Vagina (tissue), 2 donors: ENCODE data around the gene PTPRF. TPM values are rescaled to one million over a fixed set of nuclear protein-coding genes. Genes with fewer than 3 reads are reported as not detected.

Experiments used
- DNase-seq, 2 donors: peaks; one replicate each; pipeline ENCODE4 v3.0.0-alpha.2; 2017; ENCODE audit errors: extremely low spot score in 2 of 2
- H3K27ac ChIP-seq: fragments of 200-600 bp; sonication (generic); one replicate; pipeline ENCODE4 v1.5.1; 2019
- H3K27me3 ChIP-seq: fragments of 200-600 bp; sonication (generic); one replicate; pipeline ENCODE4 v1.5.1; 2019
- H3K36me3 ChIP-seq, 2 donors: fragments of 200-600 bp; sonication (generic); one replicate each; pipeline ENCODE4 v1.5.1; 2017 to 2019
- H3K4me1 ChIP-seq: fragments of 200-600 bp; sonication (generic); one replicate; pipeline ENCODE4 v1.5.1; 2019
- H3K4me3 ChIP-seq, 2 donors: fragments of 200-600 bp; sonication (generic); 1 replicate in 1 of 2; 2 replicates in 1 of 2; pipeline ENCODE4 v1.5.1; 2016 to 2019
- H3K9me3 ChIP-seq: fragments of 200-600 bp; sonication (generic); one replicate; pipeline ENCODE4 v1.5.1; 2019
- POLR2A ChIP-seq, 2 donors: fragments of 450-650 bp; IDR thresholded peaks; one replicate each; pipeline ENCODE4 v1.6.1; 2017; ENCODE audit warnings: antibody characterized with exemption in 2 of 2, mild to moderate bottlenecking in 2 of 2, moderate library complexity in 2 of 2
- POLR2AphosphoS5 ChIP-seq, 2 donors: sonication (generic); formaldehyde crosslinking; IDR thresholded peaks; one replicate each; pipeline ENCODE4 v1.9.0; 2017; ENCODE audit warnings: antibody characterized with exemption in 2 of 2, mild to moderate bottlenecking in 2 of 2, low read depth in 1 of 2; ENCODE audit not compliant: insufficient read depth in 1 of 2
- intact Hi-C: fragments of 100-400 bp; cut with DNase I; formaldehyde crosslinking; loops from one replicate; pipeline ENCODE4 v1.15.1; 2023
- total RNA-seq: library from RNA; depleted of rRNA; stranded (reverse); fragments of >200 nt; gene quantifications from one replicate; pipeline ENCODE4 v1.2.3, GENCODE V29; 2016
- TF ChIP-seq, protein P1 (sequence below), 3 experiments: fragments of 450-650 bp in 2 of 3; fragments of 200-600 bp in 1 of 3; sonication (generic) in 1 of 3; IDR thresholded peaks; one replicate each; pipeline ENCODE4 v1.5.1; 2017 to 2019; ENCODE audit warnings: antibody characterized with exemption in 3 of 3, mild to moderate bottlenecking in 2 of 3, moderate library complexity in 2 of 3

PTPRF gene
- total RNA-seq, 1 donor from 2014 or later, result 139 TPM

DNA sequence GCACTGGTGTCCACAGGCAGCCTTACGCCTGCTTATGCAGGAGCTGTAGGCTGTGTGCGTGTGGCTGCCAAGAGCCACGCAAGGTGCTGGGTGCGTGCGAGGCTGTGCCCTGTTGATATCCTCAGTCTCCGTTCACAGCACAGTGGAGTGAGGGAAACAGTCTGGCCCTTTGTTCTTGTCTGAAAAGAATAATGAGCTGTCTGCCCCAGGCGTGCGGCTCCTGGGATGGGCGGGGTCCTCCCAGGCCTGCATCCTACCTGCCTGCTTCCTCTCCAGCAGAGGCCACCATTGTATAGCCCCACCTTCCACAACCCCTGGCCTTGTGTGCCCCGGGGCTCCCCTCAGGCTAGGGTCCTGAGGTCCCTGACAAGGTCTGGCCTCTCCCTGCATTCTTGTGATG, 72.3 kb downstream of the PTPRF start:
- intact Hi-C loops, result no loop called here
- H3K36me3 ChIP-seq, result peaks cover 0 to 41% of the 10 kb centered on the region in 2 donors

GRCh38 chr1:43604192-43604591, 73.5 kb downstream of the PTPRF start:
- H3K27ac ChIP-seq, result no peak overlapping the region
- no peaks in the 10 kb centered on the region for H3K27me3 ChIP-seq
- H3K4me3 ChIP-seq, result no peak overlapping the region
- no peak for DNase-seq
- TF ChIP-seq, protein P1, sequence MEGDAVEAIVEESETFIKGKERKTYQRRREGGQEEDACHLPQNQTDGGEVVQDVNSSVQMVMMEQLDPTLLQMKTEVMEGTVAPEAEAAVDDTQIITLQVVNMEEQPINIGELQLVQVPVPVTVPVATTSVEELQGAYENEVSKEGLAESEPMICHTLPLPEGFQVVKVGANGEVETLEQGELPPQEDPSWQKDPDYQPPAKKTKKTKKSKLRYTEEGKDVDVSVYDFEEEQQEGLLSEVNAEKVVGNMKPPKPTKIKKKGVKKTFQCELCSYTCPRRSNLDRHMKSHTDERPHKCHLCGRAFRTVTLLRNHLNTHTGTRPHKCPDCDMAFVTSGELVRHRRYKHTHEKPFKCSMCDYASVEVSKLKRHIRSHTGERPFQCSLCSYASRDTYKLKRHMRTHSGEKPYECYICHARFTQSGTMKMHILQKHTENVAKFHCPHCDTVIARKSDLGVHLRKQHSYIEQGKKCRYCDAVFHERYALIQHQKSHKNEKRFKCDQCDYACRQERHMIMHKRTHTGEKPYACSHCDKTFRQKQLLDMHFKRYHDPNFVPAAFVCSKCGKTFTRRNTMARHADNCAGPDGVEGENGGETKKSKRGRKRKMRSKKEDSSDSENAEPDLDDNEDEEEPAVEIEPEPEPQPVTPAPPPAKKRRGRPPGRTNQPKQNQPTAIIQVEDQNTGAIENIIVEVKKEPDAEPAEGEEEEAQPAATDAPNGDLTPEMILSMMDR (IDR thresholded peaks at IDR 0.05), result no peak
- TF ChIP-seq POLR2A (IDR thresholded peaks at IDR 0.05) (no peak), POLR2AphosphoS5 (IDR thresholded peaks at IDR 0.05; ENCODE audit: insufficient read depth in 1 of 2, low read depth in 1 of 2) (no peak)
- no peaks in the 10 kb centered on the region for H3K4me1 ChIP-seq
- intact Hi-C loops, result no loop called here
- peaks cover 0 to 48% of the 10 kb centered on the region in 2 donors for H3K36me3 ChIP-seq
- no peaks in the 10 kb centered on the region for H3K9me3 ChIP-seq

More for the DNA sequence above, 72.3 kb downstream of the PTPRF start:
- Histone ChIP-seq H3K27ac (no peak overlapping the region), H3K4me3 (no peak overlapping the region), H3K4me1 (no peaks in the 10 kb centered on the region), H3K27me3 (no peaks in the 10 kb centered on the region), H3K9me3 (no peaks in the 10 kb centered on the region)
- no peak for DNase-seq
- TF ChIP-seq POLR2AphosphoS5 (IDR thresholded peaks at IDR 0.05; ENCODE audit: insufficient read depth in 1 of 2, low read depth in 1 of 2), result no peak

- Histone ChIP-seq H3K36me3 (peaks cover 0 to 56% of the 10 kb centered on the region in 2 donors), H3K9me3 (no peaks in the 10 kb centered on the region), H3K4me3 (no peak overlapping the region), H3K27me3 (no peaks in the 10 kb centered on the region), H3K4me1 (no peaks in the 10 kb centered on the region), H3K27ac (no peak overlapping the region)
- intact Hi-C loops, result no loop called here
- no peak for DNase-seq
- TF ChIP-seq POLR2A (IDR thresholded peaks at IDR 0.05) (no peak), POLR2AphosphoS5 (IDR thresholded peaks at IDR 0.05; ENCODE audit: insufficient read depth in 1 of 2, low read depth in 1 of 2) (no peak)
- TF ChIP-seq, protein P1 (IDR thresholded peaks at IDR 0.05), result no peak
These were observed 74.5 kb downstream of the PTPRF start for GRCh38 chr1:43605157-43605556.

DNA sequence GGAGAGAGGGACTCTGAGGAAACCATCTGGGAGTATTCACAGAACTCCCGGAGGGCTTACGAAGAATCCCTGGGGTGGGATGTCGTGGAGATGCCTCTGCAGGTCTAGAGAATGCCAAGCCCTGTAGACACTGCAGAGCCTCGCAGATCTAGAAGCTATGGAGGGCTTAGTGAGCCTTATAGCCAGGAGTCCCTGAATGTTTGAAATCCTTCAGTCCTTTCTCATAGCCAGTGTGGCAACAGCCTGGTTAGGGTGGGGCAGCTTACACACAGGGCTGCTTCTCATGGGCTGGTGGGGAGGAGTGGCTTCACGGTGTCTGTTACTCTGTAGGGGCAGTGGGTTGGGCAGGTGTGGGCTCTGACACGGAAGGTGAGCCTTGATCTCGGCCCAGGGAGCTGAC, 75.1 kb downstream of the PTPRF start:
- intact Hi-C loops, result no loop called here

DNA sequence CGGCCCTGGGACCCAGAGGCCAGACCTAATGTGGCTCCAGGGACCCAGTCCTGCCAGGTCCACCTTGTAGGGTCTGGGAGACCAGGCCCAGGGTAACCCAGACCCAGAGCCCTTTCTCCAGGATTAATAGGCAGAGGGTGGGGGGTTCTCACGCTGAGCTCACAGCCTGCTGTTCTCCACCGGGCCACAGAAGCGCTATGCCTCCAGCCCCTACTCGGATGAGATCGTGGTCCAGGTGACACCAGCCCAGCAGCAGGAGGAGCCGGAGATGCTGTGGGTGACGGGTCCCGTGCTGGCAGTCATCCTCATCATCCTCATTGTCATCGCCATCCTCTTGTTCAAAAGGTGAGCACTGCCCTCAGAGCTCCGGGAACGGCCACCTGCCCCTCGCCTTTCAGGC, 75.9 kb downstream of the PTPRF start:
- H3K4me1 ChIP-seq, result no peaks in the 10 kb centered on the region
- no peaks in the 10 kb centered on the region for H3K27me3 ChIP-seq
- intact Hi-C loops, result no loop called here
- TF ChIP-seq, protein P1 (IDR thresholded peaks at IDR 0.05), result no peak
- TF ChIP-seq POLR2AphosphoS5 (IDR thresholded peaks at IDR 0.05; ENCODE audit: insufficient read depth in 1 of 2, low read depth in 1 of 2) (no peak), POLR2A (IDR thresholded peaks at IDR 0.05) (no peak)
- no peak overlapping the region for H3K27ac ChIP-seq
- H3K36me3 ChIP-seq, result peaks cover 0 to 56% of the 10 kb centered on the region in 2 donors
- no peak for DNase-seq
- H3K4me3 ChIP-seq, result no peak overlapping the region
- no peaks in the 10 kb centered on the region for H3K9me3 ChIP-seq

More for the DNA sequence above, 75.1 kb downstream of the PTPRF start:
- H3K4me3 ChIP-seq, result no peak overlapping the region
- H3K27me3 ChIP-seq, result no peaks in the 10 kb centered on the region
- no peaks in the 10 kb centered on the region for H3K4me1 ChIP-seq
- H3K36me3 ChIP-seq, result peaks cover 0 to 56% of the 10 kb centered on the region in 2 donors
- H3K9me3 ChIP-seq, result no peaks in the 10 kb centered on the region
- no peak for DNase-seq
- TF ChIP-seq POLR2AphosphoS5 (IDR thresholded peaks at IDR 0.05; ENCODE audit: insufficient read depth in 1 of 2, low read depth in 1 of 2) (no peak), POLR2A (IDR thresholded peaks at IDR 0.05) (no peak)
- TF ChIP-seq, protein P1 (IDR thresholded peaks at IDR 0.05), result no peak
- no peak overlapping the region for H3K27ac ChIP-seq
